22Rv1 (cell line): ENCODE results near the gene ABCB10.

Source experiments
- H3K27ac ChIP-seq: fragments of 450-650 bp; 2 replicates; pipeline ENCODE4 v1.5.1; 2017
- CTCF ChIP-seq: fragments of 450-650 bp; IDR thresholded peaks from 2 replicates; pipeline ENCODE4 v1.5.1; 2017; ENCODE audit warnings: mild to moderate bottlenecking
- ZFX ChIP-seq: fragments of 450-650 bp; IDR thresholded peaks from 2 replicates; pipeline ENCODE4 v1.6.1; 2017; ENCODE audit warnings: antibody characterized with exemption, borderline replicate concordance

ABCB10 gene

GRCh38 chr1:229582011-229582694 lies 23.6 kb upstream of the ABCB10 start:
- H3K27ac ChIP-seq, result no peak overlapping the region
- no peak for TF ChIP-seq ZFX
- no peak for TF ChIP-seq CTCF

- TF ChIP-seq ZFX (no peak), CTCF (no peak)
These were observed 23.0 kb upstream of the ABCB10 start for GRCh38 chr1:229581485-229581884.

GRCh38 chr1:229579059-229579673 lies 20.7 kb upstream of the ABCB10 start:
- no peak for TF ChIP-seq ZFX
- TF ChIP-seq CTCF, result no peak
- peak overlapping the region; percentile 21; the same call in 1 of the 2 replicates for H3K27ac ChIP-seq

More at GRCh38 chr1:229581485-229581884, 23.0 kb upstream of the ABCB10 start:
- H3K27ac ChIP-seq, result no peak overlapping the region

GRCh38 chr1:229578168-229579058 lies 19.9 kb upstream of the ABCB10 start:
- TF ChIP-seq CTCF (peak; percentile 15), ZFX (no peak)
- H3K27ac ChIP-seq, result peak overlapping the region; percentile 21; the same call in 1 of the 2 replicates

GRCh38 chr1:229574679-229575442 lies 16.4 kb upstream of the ABCB10 start:
- TF ChIP-seq CTCF, result no peak
- TF ChIP-seq ZFX, result no peak
- H3K27ac ChIP-seq, result no peak overlapping the region

- TF ChIP-seq CTCF (no peak), ZFX (no peak)
These were observed 13.8 kb upstream of the ABCB10 start for GRCh38 chr1:229572286-229572685.

More at GRCh38 chr1:229572286-229572685, 13.8 kb upstream of the ABCB10 start:
- no peak overlapping the region for H3K27ac ChIP-seq
